Right renal pelvis (tissue), 4 donors: ENCODE results near the gene HRCT1. TPM values are rescaled to one million over a fixed set of nuclear protein-coding genes. Genes with fewer than 3 reads are reported as not detected.
"Not testable (repeated sequence)": the region's sequence is repeated elsewhere in the genome, so short reads cannot be mapped to it uniquely, and the experiment has no call there.

ENCODE experiments used
- DNase-seq, 4 donors: peaks; one replicate each; pipeline ENCODE4 v3.0.0-alpha.2; 2013; ENCODE audit warnings: low read depth in 4 of 4, low spot score in 3 of 4, missing footprints in 1 of 4
- polyA plus RNA-seq, 4 donors: library from polyadenylated mRNA; unstranded; fragments of 120-200 nt; gene quantifications; one replicate each; pipeline ENCODE4 v1.2.1, GENCODE V29; 2013; ENCODE audit not compliant: insufficient read length in 4 of 4

Gene HRCT1
- polyA plus RNA-seq, 4 donors, result 0.35 to 0.60 (median 0.43) TPM; not detected in 1

GRCh38 chr9:35915681-35916294 lies 9.8 kb downstream of the HRCT1 start:
- DNase-seq, result no peak

GRCh38 chr9:35917261-35917660 lies 11.3 kb downstream of the HRCT1 start:
- no peak for DNase-seq

DNA sequence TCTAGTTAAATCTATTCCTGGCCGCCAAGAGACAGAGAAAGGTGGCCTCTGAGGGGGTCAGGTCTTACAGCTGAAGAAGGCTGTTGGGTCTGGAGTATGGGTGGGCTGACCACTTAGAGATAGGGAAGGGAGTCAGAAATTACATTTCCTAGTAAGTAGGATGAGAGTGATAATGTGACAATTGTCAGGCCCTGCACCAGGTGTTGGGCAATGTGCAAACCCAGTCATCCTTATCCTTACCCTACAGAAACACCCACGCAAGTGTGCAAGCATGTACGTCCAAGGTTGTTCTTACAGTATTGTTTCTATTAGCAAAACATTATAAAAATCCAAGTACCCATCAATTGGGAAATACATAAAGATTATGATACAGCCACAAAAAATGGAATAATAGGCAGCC lies 12.8 kb downstream of the HRCT1 start:
- DNase-seq, result no peak

- DNase-seq, result no peak
These were observed 13.4 kb downstream of the HRCT1 start for GRCh38 chr9:35919212-35920008.

- DNase-seq, result no peak
These were observed 14.1 kb downstream of the HRCT1 start for GRCh38 chr9:35920051-35920620.

DNA sequence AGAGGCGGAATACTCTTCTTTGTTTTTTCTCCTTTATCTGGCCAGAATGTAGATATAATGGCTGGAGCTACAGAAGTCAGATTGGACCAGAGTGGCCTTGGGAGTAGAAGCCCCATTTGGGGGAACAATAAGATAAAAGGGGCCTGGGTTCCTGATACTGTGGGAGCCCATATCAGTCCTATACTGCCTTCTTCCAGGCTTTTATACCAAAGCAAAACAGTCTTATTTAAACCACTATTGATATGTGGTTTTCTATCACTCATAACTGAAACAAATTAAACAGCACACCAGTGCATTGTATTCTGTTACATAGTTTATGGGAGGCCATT lies 17.6 kb downstream of the HRCT1 start:
- no peak for DNase-seq

GRCh38 chr9:35923927-35924763 lies 18.1 kb downstream of the HRCT1 start:
- DNase-seq, result no peak

DNA sequence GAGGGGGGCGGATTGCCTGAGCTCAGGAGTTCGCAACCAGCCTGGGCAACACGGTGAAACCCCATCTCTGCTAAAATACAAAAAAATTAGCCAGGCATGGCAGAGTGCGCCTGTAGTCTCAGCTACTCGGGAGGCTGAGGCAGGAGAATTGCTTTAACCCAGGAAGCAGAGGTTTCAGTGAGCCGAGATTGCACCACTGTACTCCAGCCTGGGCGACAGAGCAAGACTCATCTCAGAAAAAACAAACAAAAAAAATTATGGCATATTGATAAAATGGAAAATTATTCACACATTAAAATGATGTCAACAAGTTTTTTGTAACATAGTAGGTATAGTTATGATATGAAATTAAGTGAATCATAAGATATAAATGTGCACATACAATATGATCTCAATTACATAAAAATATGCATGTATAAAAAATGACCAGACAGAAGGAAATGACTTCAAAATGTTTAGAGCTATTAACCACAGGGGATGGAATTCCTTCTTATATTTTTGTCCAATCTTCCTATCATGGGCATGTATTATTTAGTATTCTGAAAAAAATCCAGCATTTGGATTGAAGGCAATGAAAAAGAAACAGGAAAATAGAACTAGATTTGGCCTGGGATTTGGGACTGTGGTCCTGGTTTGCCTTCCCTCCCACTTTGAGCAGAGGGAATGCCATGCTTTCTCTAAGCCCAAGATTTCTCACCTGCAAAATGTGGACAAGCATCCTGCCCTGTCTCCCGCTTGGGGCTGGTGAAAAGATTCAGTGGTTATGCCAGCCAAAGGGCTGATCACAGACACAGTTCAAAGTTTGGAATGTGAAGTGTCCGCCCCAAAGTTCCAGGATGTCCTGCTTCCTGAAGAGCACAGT lies 22.8 kb downstream of the HRCT1 start:
- DNase-seq, result no peak

DNA sequence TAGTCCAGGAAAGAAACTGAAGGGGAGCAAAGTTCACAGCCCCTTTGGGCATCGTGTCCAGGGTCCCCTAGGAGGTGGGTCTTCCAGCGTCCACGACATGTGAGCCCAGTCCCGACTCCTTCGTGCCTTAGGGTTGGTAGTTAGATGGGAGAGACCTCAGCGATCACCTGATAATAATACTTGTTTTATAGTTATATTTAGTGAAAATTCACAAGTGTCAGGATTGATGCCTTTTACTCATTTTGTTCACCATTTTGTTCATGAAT lies 23.4 kb downstream of the HRCT1 start:
- no peak for DNase-seq

DNA sequence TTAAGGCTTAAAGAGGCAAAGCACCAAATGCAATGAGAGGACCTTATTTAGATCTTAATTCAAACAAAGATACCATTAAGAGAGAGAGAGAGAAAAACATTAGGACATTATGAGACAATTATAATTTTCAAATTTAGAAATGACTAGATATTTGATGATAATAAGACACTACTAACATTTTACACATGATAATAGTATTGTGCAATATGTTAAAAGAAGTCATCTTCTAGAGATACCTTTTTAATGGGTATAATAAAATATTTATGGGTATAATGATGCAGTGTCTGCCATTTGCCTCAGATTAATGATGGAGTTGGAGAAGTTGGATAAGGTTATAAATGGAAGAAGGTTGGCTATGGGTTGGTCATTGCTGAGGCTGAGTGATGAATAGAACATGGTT lies 24.5 kb downstream of the HRCT1 start:
- no peak for DNase-seq

DNA sequence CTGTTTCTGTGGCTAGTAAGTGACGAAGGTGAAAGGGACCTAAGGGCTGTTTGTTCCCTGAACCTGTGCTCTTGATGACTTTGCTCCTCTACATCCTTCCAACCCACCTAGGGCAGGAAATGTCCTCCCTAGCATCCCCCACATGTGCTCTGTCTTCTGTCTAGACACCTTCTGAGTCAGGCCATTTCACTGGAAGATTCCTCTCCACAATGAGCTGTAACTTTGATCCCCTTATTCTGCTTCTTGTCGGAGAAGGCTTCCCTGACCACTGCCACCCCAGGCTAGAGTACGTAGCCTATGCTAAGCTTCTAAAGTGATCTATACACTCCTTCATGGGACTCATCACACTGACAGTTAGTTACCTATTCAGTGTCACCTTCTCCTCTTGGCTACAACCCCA lies 25.0 kb downstream of the HRCT1 start:
- no peak for DNase-seq

- DNase-seq, result no peak
These were observed 26.7 kb downstream of the HRCT1 start for GRCh38 chr9:35932735-35933134.

DNA sequence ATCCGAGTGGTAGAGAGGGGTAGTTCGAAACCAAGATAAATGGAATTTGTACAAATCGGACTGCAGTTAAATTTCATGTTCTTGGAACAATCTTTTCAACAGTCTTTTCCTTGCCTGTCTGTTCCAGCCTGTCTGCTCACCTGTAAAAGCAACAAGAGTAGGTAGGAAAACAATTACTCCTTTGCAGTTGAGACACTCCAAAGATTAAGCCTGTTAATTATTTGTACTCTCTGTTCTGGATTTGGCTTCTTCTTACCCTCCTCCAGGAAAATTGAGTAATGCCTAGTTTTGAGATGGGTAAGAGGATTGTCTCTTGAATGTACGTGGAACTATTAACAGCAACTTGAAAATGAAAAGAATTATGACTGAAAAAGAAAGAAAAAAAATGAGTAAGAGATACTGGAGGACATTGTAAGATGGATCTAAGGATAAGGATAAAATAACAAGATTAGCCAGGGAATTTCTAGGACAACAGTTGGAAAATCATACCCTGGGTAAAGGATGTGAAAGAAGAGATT lies 27.6 kb downstream of the HRCT1 start:
- no peak for DNase-seq

DNA sequence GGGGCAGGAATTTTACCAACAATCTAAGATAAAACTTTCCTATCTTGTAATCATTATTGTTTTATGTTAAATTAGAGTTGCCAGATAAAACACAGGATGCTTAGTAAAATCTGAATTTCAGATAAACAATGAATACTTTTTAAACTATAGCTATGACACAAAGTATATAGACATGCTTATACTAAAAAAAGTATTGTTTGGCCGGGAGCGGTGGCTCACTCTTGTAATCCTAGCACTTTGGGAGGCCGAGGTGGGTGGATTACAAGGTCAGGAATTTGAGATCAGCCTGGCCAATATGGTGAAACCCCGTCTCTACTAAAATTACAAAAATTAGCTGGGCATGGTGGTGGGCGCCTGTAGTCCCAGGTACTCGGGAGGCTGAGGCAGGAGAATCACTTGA lies 28.1 kb downstream of the HRCT1 start:
- not testable (repeated sequence) for DNase-seq

DNA sequence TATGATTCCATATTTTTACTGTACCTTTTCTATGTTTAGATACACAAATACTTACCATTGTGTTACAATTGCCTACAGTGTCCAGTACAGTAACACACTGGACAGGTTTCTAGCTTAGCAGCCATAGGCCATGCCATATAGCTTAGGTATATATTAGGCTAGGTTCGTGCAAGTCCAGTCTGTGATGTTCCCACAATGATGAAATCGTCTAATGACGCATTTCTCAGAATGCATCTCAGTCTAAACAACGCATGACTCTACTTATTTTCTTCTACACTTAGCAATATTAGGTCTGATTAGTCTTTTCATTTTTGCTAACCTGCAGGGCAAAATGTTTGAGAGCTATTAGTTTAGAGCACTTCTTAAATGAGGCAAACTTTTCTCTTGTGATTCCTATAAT lies 29.3 kb downstream of the HRCT1 start:
- DNase-seq, result no peak

DNA sequence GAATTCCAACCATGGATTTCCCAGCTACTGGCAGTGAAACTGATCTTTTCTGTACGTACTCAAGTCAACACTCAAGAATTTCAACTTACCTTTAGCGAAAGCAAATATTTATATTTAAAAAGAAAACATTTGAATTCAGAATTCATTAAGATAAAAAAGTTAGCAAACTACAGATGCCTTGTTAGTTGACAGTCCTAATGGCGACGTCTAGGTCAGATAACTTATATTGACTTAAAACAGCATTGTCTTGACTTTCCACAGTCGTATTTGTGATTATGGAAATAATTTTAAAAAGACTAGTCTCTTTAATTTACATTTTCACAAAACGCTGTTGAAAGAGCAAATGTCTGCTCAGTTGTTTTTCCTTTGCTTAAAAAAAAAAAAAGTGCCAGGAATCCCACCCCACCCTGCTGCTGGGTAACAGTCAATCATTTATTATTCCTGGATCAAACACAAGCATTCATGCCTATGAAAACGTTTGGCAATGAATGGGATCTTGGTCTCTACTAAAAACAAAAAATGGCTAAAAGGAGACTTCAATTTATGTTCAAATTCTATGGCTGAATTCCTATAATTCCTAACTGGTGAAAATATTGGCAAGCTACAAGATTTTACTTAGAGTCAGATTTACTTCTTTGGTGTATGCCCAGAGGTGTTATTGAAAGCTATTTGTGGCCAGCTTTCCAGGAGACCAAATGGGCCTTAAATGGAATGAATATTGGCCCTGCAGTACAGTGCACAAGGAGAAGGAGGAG lies 29.9 kb downstream of the HRCT1 start:
- no peak for DNase-seq

- no peak for DNase-seq
These were observed 31.2 kb downstream of the HRCT1 start for GRCh38 chr9:35937227-35937626.

GRCh38 chr9:35938474-35939356 lies 32.7 kb downstream of the HRCT1 start:
- DNase-seq, result no peak
